ENCODE measurements around the gene CHKB.
"Not testable (repeated sequence)": the region's sequence is repeated elsewhere in the genome, so short reads cannot be mapped to it uniquely, and the experiment has no call there.

Gene CHKB

GRCh38 chr22:50546326-50547262, 36.1 kb downstream of the CHKB start:
- DNase-seq = no peak

- DNase-seq = no peak
These were observed 36.9 kb downstream of the CHKB start, which contains the start of gene KLHDC7B for GRCh38 chr22:50545522-50546325. TSS of gene KLHDC7B (plus strand) at chr22:50545899. CDS start at chr22:50546244, 345 bp downstream.

- no peak for DNase-seq
These were observed 37.8 kb downstream of the CHKB start for GRCh38 chr22:50544746-50545253.

- peak; percentile 80 for DNase-seq
These were observed 38.4 kb downstream of the CHKB start for GRCh38 chr22:50544078-50544745.

- DNase-seq = no peak
These were observed 40.2 kb downstream of the CHKB start for GRCh38 chr22:50542416-50542927.

- DNase-seq = not testable (repeated sequence)
These were observed 41.0 kb downstream of the CHKB start for GRCh38 chr22:50541667-50542026.

- no peak for DNase-seq
These were observed 42.3 kb downstream of the CHKB start for GRCh38 chr22:50540381-50540780.

- no peak for DNase-seq
These were observed 44.9 kb downstream of the CHKB start for GRCh38 chr22:50537765-50538164.

- no peak for DNase-seq
These were observed 46.4 kb downstream of the CHKB start for GRCh38 chr22:50536226-50536625.

GRCh38 chr22:50535113-50535512, 47.5 kb downstream of the CHKB start:
- DNase-seq = no peak

GRCh38 chr22:50533856-50534711, 48.6 kb downstream of the CHKB start:
- DNase-seq = not testable (repeated sequence)

GRCh38 chr22:50532824-50533796, 49.5 kb downstream of the CHKB start:
- no peak for DNase-seq

GRCh38 chr22:50531962-50532674, 50.5 kb downstream of the CHKB start:
- DNase-seq = no peak

- DNase-seq = peak; percentile 72
These were observed 51.1 kb downstream of the CHKB start for GRCh38 chr22:50531546-50531961.

GRCh38 chr22:50530877-50531545, 51.6 kb downstream of the CHKB start:
- DNase-seq = peak; percentile 81

- no peak for DNase-seq
These were observed 52.1 kb downstream of the CHKB start for GRCh38 chr22:50530580-50530876.

GRCh38 chr22:50529897-50530579, 52.6 kb downstream of the CHKB start, which contains the start of gene TYMP:
TSS of gene TYMP (minus strand) at chr22:50530012. CDS start at chr22:50529709, 303 bp downstream.
- peak; percentile 69 for DNase-seq

- DNase-seq = no peak
These were observed 53.2 kb downstream of the CHKB start for GRCh38 chr22:50529416-50529896.

Measured in activated CD4-positive, alpha-beta T cell treated with anti-CD3 and anti-CD28 coated beads for 1 hour (primary cell).